H9 (cell line): ENCODE measurements around the gene BYSL. TPM values are rescaled to one million over a fixed set of nuclear protein-coding genes. Genes with fewer than 3 reads are reported as not detected.

Source experiments
- DNase-seq: peaks from one replicate; pipeline ENCODE4 v3.0.0-alpha.2; 2017
- H2AFZ ChIP-seq: one replicate; pipeline ENCODE4 v1.6.1; 2013; ENCODE audit warnings: mild to moderate bottlenecking, low read length, control low read depth, moderate library complexity
- H2AK5ac ChIP-seq: 2 replicates; pipeline ENCODE4 v1.6.1; 2013; ENCODE audit warnings: low read length, control low read depth, mixed read lengths; ENCODE audit not compliant: insufficient read length
- H2BK120ac ChIP-seq: one replicate; pipeline ENCODE4 v1.6.1; 2013; ENCODE audit warnings: low read depth, mild to moderate bottlenecking, low read length, control low read depth, inconsistent platforms; ENCODE audit not compliant: poor library complexity, severe bottlenecking
- H2BK12ac ChIP-seq: 2 replicates; pipeline ENCODE4 v1.6.1; 2013; ENCODE audit warnings: low read length, control low read depth, mixed read lengths, low read depth; ENCODE audit not compliant: insufficient read length
- H2BK15ac ChIP-seq: 2 replicates; pipeline ENCODE4 v1.6.1; 2013; ENCODE audit warnings: low read depth, low read length, control low read depth
- H2BK20ac ChIP-seq: one replicate; pipeline ENCODE4 v1.6.1; 2013; ENCODE audit warnings: low read depth, mild to moderate bottlenecking, low read length, control low read depth, inconsistent platforms; ENCODE audit not compliant: poor library complexity, severe bottlenecking
- H2BK5ac ChIP-seq: 2 replicates; pipeline ENCODE4 v1.6.1; 2013; ENCODE audit warnings: low read length, control low read depth, mixed read lengths; ENCODE audit not compliant: insufficient read length
- H3K14ac ChIP-seq: 2 replicates; pipeline ENCODE4 v1.6.1; 2013; ENCODE audit warnings: low read length, control low read depth; ENCODE audit not compliant: insufficient read depth
- H3K18ac ChIP-seq: 2 replicates; pipeline ENCODE4 v1.6.1; 2013; ENCODE audit warnings: low read depth, mild to moderate bottlenecking, mixed read lengths, low read length, control low read depth; ENCODE audit not compliant: insufficient read length
- H3K23ac ChIP-seq: 2 replicates; pipeline ENCODE4 v1.6.1; 2013; ENCODE audit warnings: low read length, control low read depth, mixed read lengths, low read depth; ENCODE audit not compliant: insufficient read length
- H3K23me2 ChIP-seq: 2 replicates; pipeline ENCODE4 v1.6.1; 2013; ENCODE audit warnings: low read depth, mild to moderate bottlenecking, mixed read lengths, low read length, control low read depth; ENCODE audit not compliant: insufficient read length, poor library complexity, severe bottlenecking
- H3K27ac ChIP-seq: 2 replicates; pipeline ENCODE4 v1.5.1; 2013; ENCODE audit warnings: low read length, control low read depth, mixed read lengths, low read depth; ENCODE audit not compliant: insufficient read length
- H3K27me3 ChIP-seq: 2 replicates; pipeline ENCODE4 v1.6.1; 2013; ENCODE audit warnings: low read length, control low read depth, inconsistent platforms; ENCODE audit not compliant: insufficient read depth
- H3K4ac ChIP-seq: 2 replicates; pipeline ENCODE4 v1.6.1; 2013; ENCODE audit warnings: low read depth, mild to moderate bottlenecking, control low read depth, inconsistent platforms, low read length, moderate library complexity
- H3K4me1 ChIP-seq: 2 replicates; pipeline ENCODE4 v1.6.1; 2013; ENCODE audit warnings: low read length, control low read depth, inconsistent platforms; ENCODE audit not compliant: insufficient read depth
- H3K4me2 ChIP-seq: 2 replicates; pipeline ENCODE4 v1.6.1; 2013; ENCODE audit warnings: low read length, control low read depth, mixed read lengths; ENCODE audit not compliant: insufficient read length, insufficient read depth
- H3K56ac ChIP-seq: 2 replicates; pipeline ENCODE4 v1.6.1; 2013; ENCODE audit warnings: low read depth, mild to moderate bottlenecking, mixed read lengths, low read length, control low read depth; ENCODE audit not compliant: insufficient read length
- H3K79me1 ChIP-seq: 2 replicates; pipeline ENCODE4 v1.6.1; 2013; ENCODE audit warnings: low read depth, mild to moderate bottlenecking, moderate library complexity, low read length, control low read depth, inconsistent platforms; ENCODE audit not compliant: insufficient read depth, poor library complexity, severe bottlenecking
- H3K79me2 ChIP-seq: 2 replicates; pipeline ENCODE4 v1.6.1; 2013; ENCODE audit warnings: low read length, control low read depth, inconsistent platforms; ENCODE audit not compliant: insufficient read depth
- H3K9ac ChIP-seq: 2 replicates; pipeline ENCODE4 v1.6.1; 2013; ENCODE audit warnings: low read length, control low read depth, mixed read lengths; ENCODE audit not compliant: insufficient read length; ENCODE audit errors: extremely low read depth
- H3K9me3 ChIP-seq: one replicate; pipeline ENCODE4 v1.6.1; 2013; ENCODE audit warnings: low read depth, low read length, inconsistent platforms; ENCODE audit not compliant: control insufficient read depth
- H3T11ph ChIP-seq: one replicate; pipeline ENCODE4 v1.6.1; 2013; ENCODE audit warnings: mild to moderate bottlenecking, low read length, control low read depth, inconsistent platforms
- H4K20me1 ChIP-seq: one replicate; pipeline ENCODE4 v1.6.1; 2013; ENCODE audit not compliant: control insufficient read depth, insufficient read length, insufficient read depth
- H4K5ac ChIP-seq: 2 replicates; pipeline ENCODE4 v1.6.1; 2013; ENCODE audit warnings: low read depth, mild to moderate bottlenecking, mixed read lengths, low read length, control low read depth; ENCODE audit not compliant: insufficient read length
- H4K8ac ChIP-seq: replicated peaks from 2 replicates; pipeline ENCODE4 v1.6.1; 2013; ENCODE audit warnings: low read length, control low read depth, mixed read lengths, low read depth; ENCODE audit not compliant: insufficient read length
- H4K91ac ChIP-seq: 2 replicates; pipeline ENCODE4 v1.6.1; 2013; ENCODE audit warnings: low read depth, mild to moderate bottlenecking, moderate library complexity, mixed read lengths, low read length, control low read depth; ENCODE audit not compliant: insufficient read length
- H3K27ac Mint-ChIP-seq, 3 experiments: 2 replicates in 2 of 3; 3 replicates in 1 of 3; pipeline ENCODE4 v1.8.0; 2020 to 2021; ENCODE audit warnings: mixed read lengths in 3 of 3, mild to moderate bottlenecking in 1 of 3, moderate library complexity in 1 of 3
- H3K27me3 Mint-ChIP-seq: 2 replicates; pipeline ENCODE4 v1.8.0; 2021; ENCODE audit warnings: low read depth, mild to moderate bottlenecking, moderate library complexity, mixed read lengths
- H3K36me3 Mint-ChIP-seq, 3 experiments: 2 replicates in 2 of 3; 3 replicates in 1 of 3; pipeline ENCODE4 v1.8.0; 2020 to 2021; ENCODE audit warnings: low read depth in 3 of 3, mixed read lengths in 3 of 3; ENCODE audit not compliant: insufficient read depth in 1 of 3
- H3K4me1 Mint-ChIP-seq, 2 experiments: 2 replicates each; pipeline ENCODE4 v1.8.0; 2020; ENCODE audit warnings: mixed read lengths in 2 of 2
- H3K4me3 Mint-ChIP-seq, 2 experiments: 2 replicates in 1 of 2; 3 replicates in 1 of 2; pipeline ENCODE4 v1.8.0; 2020 to 2021; ENCODE audit warnings: mild to moderate bottlenecking in 2 of 2, mixed read lengths in 2 of 2, moderate library complexity in 1 of 2
- H3K9me3 Mint-ChIP-seq, 2 experiments: 2 replicates in 1 of 2; 3 replicates in 1 of 2; pipeline ENCODE4 v1.8.0; 2020; ENCODE audit warnings: mild to moderate bottlenecking in 2 of 2, mixed read lengths in 2 of 2, moderate library complexity in 1 of 2
- CTCF ChIP-seq: fragments of 200-600 bp; sonication (generic); conservative IDR thresholded peaks from 3 replicates; pipeline ENCODE4 v1.8.0; 2021; ENCODE audit warnings: antibody characterized with exemption, mild to moderate bottlenecking
- WGBS: extraction: QIAGEN DNeasy Blood & Tissue Kit; methylation state at CpG from one replicate; pipeline ENCODE4 v1.1.7; 2013; ENCODE audit warnings: missing lambda C conversion rate, low lambda C conversion rate, mixed read lengths; ENCODE audit not compliant: insufficient read length; ENCODE audit errors: extremely low coverage; 5-methylcytosine and 5-hydroxymethylcytosine counted together
- total RNA-seq: library from RNA; stranded (reverse); gene quantifications from 2 replicates; pipeline ENCODE4 v1.2.1, GENCODE V29; 2021

Gene BYSL
- total RNA-seq, 1 experiment from 2014 or later: 71.1 TPM

- DNase-seq: no peak
- no peak overlapping the region for H2BK15ac ChIP-seq
- no peak overlapping the region for H3K4me3 Mint-ChIP-seq
- H2BK120ac ChIP-seq: no peak overlapping the region
- H3K27ac ChIP-seq: no peak overlapping the region
- H3K27ac Mint-ChIP-seq: no peak overlapping the region; a peak in 1 of 7 replicates
- H3T11ph ChIP-seq: no peak overlapping the region
- H3K36me3 Mint-ChIP-seq: peaks cover 12 to 45% (median 28%) of the 10 kb centered on the region in 3 experiments
- no peaks in the 10 kb centered on the region for H3K23me2 ChIP-seq
- no peak overlapping the region for H3K18ac ChIP-seq
- H3K4me2 ChIP-seq: no peak overlapping the region
- H3K14ac ChIP-seq: no peak overlapping the region
- H2AK5ac ChIP-seq: no peak overlapping the region
- peaks cover 4% of the 10 kb centered on the region in 2 experiments for H3K4me1 Mint-ChIP-seq
- no peaks in the 10 kb centered on the region for H3K9me3 Mint-ChIP-seq
- no peak overlapping the region for H2AFZ ChIP-seq
- H4K8ac ChIP-seq: no peak overlapping the region
- H2BK20ac ChIP-seq: no peak overlapping the region
- H3K4me1 ChIP-seq: no peaks in the 10 kb centered on the region
- no peak overlapping the region for H2BK5ac ChIP-seq
- H3K56ac ChIP-seq: no peak overlapping the region
- H3K27me3 ChIP-seq: no peaks in the 10 kb centered on the region
- H3K79me1 ChIP-seq: peaks cover 2% of the 10 kb centered on the region
- H2BK12ac ChIP-seq: no peak overlapping the region
- H4K91ac ChIP-seq: no peak overlapping the region
- H3K9ac ChIP-seq: no peak overlapping the region
- H3K4ac ChIP-seq: no peak overlapping the region
- H3K79me2 ChIP-seq: peaks cover 1% of the 10 kb centered on the region; the same call in 1 of the 2 replicates
- H3K23ac ChIP-seq: no peak overlapping the region
- no peaks in the 10 kb centered on the region for H4K20me1 ChIP-seq
- no CpG with 5 or more reads among the region's 4 CpGs for WGBS
- no peaks in the 10 kb centered on the region for H3K27me3 Mint-ChIP-seq
- TF ChIP-seq CTCF: no peak
- H4K5ac ChIP-seq: no peak overlapping the region
- H3K9me3 ChIP-seq: no peaks in the 10 kb centered on the region
These were observed 6.3 kb upstream of the BYSL start for GRCh38 chr6:41914869-41915530.
